Activated T-cell treated with anti-CD3 and anti-CD28 coated beads, Interleukin-2, amount 50 U/mL, for 24 hours (primary cell): ENCODE results near the gene SLC1A5.
A peak's percentile ranks its signal among the peaks of the same experiment; 100 is the strongest.
"Not testable (repeated sequence)": the region's sequence is repeated elsewhere in the genome, so short reads cannot be mapped to it uniquely, and the experiment has no call there.

Source experiments
- DNase-seq: peaks from one replicate; pipeline ENCODE4 v3.0.0-alpha.2; 2020
- H3K27ac Mint-ChIP-seq: 2 replicates; pipeline ENCODE4 v1.8.0; 2020; ENCODE audit warnings: mild to moderate bottlenecking, mixed read lengths
- H3K27me3 Mint-ChIP-seq: 2 replicates; pipeline ENCODE4 v1.8.0; 2020; ENCODE audit warnings: mixed read lengths
- H3K36me3 Mint-ChIP-seq: 2 replicates; pipeline ENCODE4 v1.8.0; 2020; ENCODE audit warnings: low read depth, mixed read lengths
- H3K4me1 Mint-ChIP-seq: 2 replicates; pipeline ENCODE4 v1.8.0; 2020; ENCODE audit warnings: low read depth, mixed read lengths
- H3K4me3 Mint-ChIP-seq: 2 replicates; pipeline ENCODE4 v1.8.0; 2020; ENCODE audit warnings: mild to moderate bottlenecking, moderate library complexity, mixed read lengths
- H3K9me3 Mint-ChIP-seq: 2 replicates; pipeline ENCODE4 v1.8.0; 2020; ENCODE audit warnings: mixed read lengths

SLC1A5 gene

DNA sequence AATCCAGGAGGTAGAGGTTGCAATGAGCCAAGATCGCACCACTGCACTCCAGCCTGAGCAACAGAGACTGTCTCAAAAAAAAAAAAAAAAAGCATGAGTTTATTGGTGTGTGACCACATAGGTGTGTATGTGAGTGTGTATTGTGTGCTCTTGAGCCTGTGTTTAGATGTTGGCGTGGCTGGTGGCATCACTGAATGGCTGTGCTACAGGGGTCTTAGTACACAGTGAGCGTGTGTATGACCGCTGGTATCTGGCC, 2.5 kb downstream of the SLC1A5 start:
- H3K27ac Mint-ChIP-seq = peak overlapping the region; percentile 99

DNA sequence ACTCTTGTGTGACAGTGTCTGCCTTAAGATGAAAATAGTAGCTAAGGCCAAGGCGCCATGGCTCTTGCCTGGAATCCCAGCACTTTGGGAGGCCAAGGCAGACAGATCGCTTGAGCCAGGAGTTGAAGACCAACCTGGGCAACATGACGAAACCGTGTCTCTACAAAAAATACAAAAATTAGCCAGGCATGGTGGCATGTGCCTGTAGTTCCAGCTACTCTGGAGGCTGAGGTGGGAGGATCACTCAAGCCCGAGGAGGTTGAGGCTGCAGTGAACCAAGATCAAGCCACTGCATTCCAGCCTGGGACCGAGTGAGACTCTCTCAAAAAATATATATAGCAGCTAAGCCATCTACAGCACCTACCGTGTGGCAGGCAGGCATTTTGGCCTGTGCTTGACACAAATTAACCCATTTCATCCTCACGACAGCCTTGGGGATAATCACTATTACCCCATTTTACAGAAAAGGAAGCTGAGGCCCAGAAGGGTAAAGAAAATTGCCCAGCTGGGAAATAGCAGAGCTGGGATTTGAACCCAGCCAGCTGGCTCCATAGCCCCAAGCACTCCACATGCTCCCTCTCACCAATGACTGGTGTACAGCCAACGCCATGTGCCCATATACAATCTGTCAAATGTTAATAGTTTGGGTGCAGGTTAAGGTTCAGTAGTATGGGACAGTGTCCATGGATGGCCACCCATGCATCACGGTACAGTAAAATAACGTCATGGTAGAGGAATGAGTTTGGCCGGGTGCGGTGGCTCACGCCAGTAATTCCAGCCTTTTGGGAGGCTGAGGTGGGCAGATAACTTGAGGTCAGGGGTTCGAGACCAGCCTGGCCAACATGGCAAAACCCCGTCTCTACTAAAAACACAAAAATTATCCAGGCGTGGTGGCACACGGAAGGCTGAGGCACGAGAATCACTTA, 3.1 kb downstream of the SLC1A5 start:
- Mint-ChIP-seq H3K9me3 (no peaks in the 10 kb centered on the region), H3K27me3 (no peaks in the 10 kb centered on the region), H3K4me1 (peaks cover 48% of the 10 kb centered on the region), H3K4me3 (peak overlapping the region; percentile 98), H3K27ac (peak overlapping the region; percentile 99), H3K36me3 (peaks cover 76% of the 10 kb centered on the region)
- DNase-seq = no peak

More for the DNA sequence above, 2.5 kb downstream of the SLC1A5 start:
- H3K27me3 Mint-ChIP-seq = no peaks in the 10 kb centered on the region
- no peaks in the 10 kb centered on the region for H3K9me3 Mint-ChIP-seq
- peaks cover 48% of the 10 kb centered on the region for H3K4me1 Mint-ChIP-seq
- H3K36me3 Mint-ChIP-seq = peaks cover 73% of the 10 kb centered on the region
- no peak for DNase-seq
- H3K4me3 Mint-ChIP-seq = peak overlapping the region; percentile 98

DNA sequence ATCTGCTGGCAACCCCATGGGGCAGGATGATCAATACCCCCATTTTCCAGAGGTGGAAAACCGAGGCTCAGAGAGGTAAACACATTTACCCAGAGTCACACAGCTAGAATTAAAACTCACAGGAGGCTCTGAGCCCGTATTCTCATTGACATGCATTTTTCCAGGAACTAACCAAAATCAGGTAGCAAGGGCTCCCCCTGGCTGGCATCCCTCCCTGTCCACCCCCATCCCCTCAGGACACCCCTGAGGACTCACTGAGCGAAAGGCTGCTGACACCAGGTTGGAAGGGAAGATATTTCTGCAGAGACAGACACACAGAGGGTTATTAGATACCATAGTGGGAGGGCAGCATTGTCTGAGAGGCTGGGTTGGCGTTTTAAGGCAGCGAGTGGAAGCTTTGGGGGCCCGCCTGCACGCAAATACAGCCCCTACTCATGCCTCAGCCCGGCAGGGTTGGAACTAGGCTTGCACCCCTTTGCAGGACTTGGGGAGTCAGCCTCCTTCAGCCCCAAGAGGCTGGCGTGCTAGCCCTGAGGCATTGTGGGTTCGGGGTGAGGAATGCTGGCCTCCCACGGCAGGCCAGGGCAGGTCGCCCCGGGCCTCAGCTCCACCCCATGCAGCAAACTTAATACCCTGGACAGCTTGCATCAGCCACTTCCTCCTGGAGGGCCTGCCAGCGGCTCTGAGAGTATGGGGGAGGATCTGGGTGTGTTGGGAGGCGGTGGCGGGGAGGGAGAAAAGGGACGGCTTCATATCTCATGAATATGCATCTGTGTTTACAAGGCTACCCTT, 3.9 kb downstream of the SLC1A5 start:
- H3K27ac Mint-ChIP-seq = peak overlapping the region; percentile 99
- peaks cover 83% of the 10 kb centered on the region for H3K36me3 Mint-ChIP-seq
- DNase-seq = peak; percentile 77
- peaks cover 49% of the 10 kb centered on the region for H3K4me1 Mint-ChIP-seq
- no peaks in the 10 kb centered on the region for H3K27me3 Mint-ChIP-seq
- peak overlapping the region; percentile 98 for H3K4me3 Mint-ChIP-seq
- H3K9me3 Mint-ChIP-seq = no peaks in the 10 kb centered on the region

DNA sequence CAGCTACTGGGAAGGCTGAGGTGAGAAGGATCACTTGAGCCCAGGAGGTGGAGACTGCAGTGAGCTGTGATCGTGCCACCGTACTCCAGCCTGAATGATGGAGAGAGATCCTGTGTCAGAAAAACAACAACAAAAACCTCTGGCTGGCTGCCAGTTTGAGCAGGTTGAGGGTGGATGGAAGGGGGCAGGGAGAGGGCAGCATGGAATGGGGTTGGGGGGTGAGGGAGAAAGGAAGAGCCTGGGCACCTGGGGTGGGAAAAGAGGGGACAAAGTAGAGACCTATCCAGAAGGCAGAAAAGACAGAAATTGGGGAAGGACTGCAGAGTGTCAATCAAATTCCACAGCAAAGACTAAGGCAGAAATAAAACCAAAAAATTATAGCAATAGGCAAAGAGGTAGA, 4.7 kb downstream of the SLC1A5 start:
- H3K36me3 Mint-ChIP-seq = peaks cover 91% of the 10 kb centered on the region
- peak overlapping the region; percentile 98 for H3K4me3 Mint-ChIP-seq
- H3K27me3 Mint-ChIP-seq = no peaks in the 10 kb centered on the region
- H3K9me3 Mint-ChIP-seq = no peaks in the 10 kb centered on the region
- DNase-seq = no peak
- peaks cover 46% of the 10 kb centered on the region for H3K4me1 Mint-ChIP-seq
- peak overlapping the region; percentile 99 for H3K27ac Mint-ChIP-seq

DNA sequence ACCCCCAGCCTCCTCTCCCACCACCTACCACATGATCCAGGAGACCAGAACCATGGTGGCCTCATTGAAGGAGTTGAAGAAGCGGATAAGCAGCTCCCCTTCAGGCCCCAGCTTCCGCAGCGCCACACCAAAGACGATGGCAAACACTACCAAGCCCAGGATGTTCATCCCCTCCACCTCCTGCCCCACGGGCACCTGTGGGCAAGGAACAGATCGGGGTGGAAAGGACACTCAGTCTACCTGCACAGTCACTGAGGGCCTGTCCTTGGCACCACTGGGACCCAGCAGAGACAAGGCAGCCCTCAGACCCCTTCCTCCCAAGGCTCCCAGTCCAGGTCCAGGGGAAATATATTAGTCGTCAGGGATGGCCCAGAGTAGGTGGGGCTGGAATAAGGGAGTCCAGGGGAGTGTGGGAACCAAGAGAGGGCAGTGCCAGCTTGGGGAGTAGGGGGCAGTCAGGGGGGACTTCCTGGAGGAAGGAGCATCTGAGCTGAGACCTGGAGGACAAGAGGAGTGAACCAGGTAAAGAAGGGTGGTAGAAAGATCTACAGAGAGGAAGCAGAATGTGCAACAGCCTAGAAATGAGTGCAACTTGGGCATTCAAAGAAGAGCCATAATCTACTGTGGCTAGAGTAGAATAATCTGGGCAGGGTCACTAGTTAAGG, 5.9 kb downstream of the SLC1A5 start:
- no peak for DNase-seq
- peak overlapping the region; percentile 99 for H3K27ac Mint-ChIP-seq
- H3K9me3 Mint-ChIP-seq = no peaks in the 10 kb centered on the region
- H3K36me3 Mint-ChIP-seq = peaks cover 95% of the 10 kb centered on the region
- H3K4me1 Mint-ChIP-seq = peaks cover 49% of the 10 kb centered on the region
- H3K4me3 Mint-ChIP-seq = peak overlapping the region; percentile 98
- H3K27me3 Mint-ChIP-seq = no peaks in the 10 kb centered on the region

DNA sequence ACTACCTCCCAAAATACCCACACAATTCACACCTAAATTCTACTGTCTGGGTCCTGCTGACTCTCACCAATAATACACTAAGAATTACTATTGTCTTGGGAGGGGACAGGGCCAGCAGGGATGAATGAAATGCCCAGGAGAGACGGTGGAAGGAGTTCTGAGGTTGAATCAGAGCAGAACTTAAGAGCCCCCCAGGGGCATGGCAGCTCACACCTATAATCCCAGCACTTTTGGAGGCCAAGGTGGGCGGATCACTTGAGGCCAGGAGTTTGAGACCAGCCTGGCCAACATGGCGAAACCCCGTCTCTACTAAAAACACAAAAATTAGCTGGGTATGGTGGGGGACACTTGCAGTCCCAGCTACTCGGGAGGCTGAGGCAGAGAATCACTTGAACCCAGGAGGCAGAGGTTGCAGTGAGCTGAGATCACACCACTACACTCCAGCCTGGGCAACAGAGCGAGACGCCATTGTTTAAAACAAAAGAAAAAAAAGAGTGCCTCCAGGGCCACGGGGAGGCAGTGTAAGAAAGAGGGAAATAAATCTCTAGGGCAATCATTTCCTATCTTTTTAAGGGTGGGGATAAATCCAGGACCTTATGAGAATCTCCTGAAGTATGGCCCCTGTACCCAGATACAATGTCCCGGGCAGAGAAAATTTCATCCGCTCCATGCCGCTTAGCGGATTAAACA, 10.3 kb downstream of the SLC1A5 start:
- not testable (repeated sequence) for DNase-seq, H3K9me3 Mint-ChIP-seq, H3K27me3 Mint-ChIP-seq, H3K4me3 Mint-ChIP-seq
- H3K36me3 Mint-ChIP-seq = peaks cover 87% of the 10 kb centered on the region
- H3K4me1 Mint-ChIP-seq = peaks cover 29% of the 10 kb centered on the region
- H3K27ac Mint-ChIP-seq = peak overlapping the region; percentile 69

DNA sequence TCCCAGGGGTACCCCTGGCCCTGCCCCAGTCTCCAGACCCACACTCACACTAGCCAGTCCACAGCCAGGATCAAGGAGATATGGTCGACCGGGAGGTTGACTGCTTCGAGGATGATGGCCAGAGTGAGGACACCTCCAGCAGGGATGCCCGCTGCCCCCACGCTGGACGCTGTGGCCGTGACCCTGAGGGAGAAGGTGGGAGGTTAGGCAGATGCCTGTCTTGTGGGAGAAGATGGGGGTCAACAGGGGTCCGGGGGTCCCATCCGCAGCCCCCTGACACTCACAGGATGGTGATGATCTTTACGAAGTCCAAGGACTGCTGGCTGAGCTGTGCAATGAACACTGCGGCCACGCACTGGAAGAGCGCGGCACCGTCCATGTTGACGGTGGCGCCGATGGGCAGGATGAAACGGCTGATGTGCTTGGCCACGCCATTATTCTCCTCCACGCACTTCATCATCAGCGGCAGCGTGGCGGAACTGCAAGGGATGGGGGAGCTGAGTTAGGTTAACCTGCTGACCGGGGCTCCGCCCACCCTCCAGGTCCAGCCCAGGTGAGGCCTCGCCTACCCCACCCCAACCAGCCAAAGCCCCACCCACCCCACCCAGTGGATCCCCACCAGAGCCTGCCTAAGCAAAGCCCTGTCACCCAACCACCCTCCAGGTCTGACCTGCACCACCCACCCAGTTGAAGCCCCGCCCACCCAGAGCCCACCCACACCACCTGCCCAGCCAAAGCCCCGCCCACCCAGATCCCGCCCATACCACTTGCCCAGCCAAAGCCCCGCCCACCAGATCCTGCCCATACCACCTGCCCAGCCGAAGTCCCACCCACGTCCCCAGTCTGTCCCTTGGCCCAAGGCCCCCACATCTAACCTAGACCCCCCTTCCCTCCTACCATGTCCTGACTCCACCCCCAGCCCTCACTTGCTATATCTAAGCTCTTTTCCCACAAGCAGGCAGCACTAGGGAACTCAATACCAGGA, 11.2 kb downstream of the SLC1A5 start:
- Mint-ChIP-seq H3K4me1 (peaks cover 21% of the 10 kb centered on the region), H3K27ac (peak overlapping the region; percentile 22), H3K4me3 (no peak overlapping the region), H3K9me3 (no peaks in the 10 kb centered on the region), H3K27me3 (no peaks in the 10 kb centered on the region), H3K36me3 (peaks cover 80% of the 10 kb centered on the region)
- DNase-seq = no peak

DNA sequence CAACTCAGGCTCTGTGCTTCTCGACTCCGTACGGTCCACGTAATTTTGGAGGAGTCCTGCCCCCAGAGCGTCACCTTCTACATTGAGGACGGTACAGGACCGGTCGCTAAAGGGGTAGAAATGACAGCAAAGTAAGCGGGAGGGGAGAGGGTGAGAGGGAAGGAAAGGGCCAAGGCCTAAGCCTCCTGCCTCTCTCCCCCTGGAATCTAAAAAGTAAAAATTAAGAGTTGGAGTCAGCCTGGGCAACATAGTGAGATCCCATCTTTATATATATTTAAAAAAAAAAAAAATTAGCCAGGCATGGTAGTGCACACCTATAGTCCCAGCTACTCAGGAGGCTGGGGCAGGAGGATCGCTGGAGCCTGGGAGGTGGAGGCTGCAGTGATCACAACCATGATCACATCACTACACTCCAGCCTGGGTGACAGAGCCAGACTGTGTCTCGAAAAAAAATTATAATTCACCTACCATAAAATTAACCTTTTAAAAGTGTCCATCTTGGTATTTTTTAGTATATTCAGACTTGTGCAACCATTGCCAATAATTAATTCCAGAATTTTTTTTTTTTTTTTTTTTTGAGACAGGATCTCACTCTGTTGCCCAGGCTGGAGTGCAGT, 12.6 kb downstream of the SLC1A5 start:
- H3K36me3 Mint-ChIP-seq = peaks cover 66% of the 10 kb centered on the region
- no peaks in the 10 kb centered on the region for H3K9me3 Mint-ChIP-seq
- DNase-seq = no peak
- peaks cover 14% of the 10 kb centered on the region for H3K4me1 Mint-ChIP-seq
- H3K27me3 Mint-ChIP-seq = no peaks in the 10 kb centered on the region
- H3K27ac Mint-ChIP-seq = no peak overlapping the region
- no peak overlapping the region for H3K4me3 Mint-ChIP-seq

DNA sequence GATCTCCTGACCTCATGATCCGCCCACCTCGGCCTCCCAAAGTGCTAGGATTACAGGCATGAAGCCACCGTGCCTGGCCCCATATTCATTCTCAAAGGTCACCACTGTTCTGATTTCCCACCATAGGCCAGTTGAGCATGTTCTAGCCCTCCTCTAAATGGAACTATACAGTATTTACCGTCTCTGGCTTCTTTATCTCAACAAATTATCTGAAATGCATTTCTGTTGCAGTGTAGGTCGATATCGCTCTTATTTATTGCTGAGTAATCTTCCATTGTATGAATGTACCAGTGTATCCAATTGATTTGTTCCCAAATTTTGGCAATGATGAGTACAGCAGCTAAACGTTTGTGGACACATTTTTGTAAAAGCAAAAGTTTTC, 15.4 kb downstream of the SLC1A5 start:
- H3K4me3 Mint-ChIP-seq = no peak overlapping the region
- no peak for DNase-seq
- peaks cover 43% of the 10 kb centered on the region for H3K36me3 Mint-ChIP-seq
- H3K4me1 Mint-ChIP-seq = peaks cover 5% of the 10 kb centered on the region
- no peaks in the 10 kb centered on the region for H3K9me3 Mint-ChIP-seq
- no peak overlapping the region for H3K27ac Mint-ChIP-seq
- no peaks in the 10 kb centered on the region for H3K27me3 Mint-ChIP-seq

DNA sequence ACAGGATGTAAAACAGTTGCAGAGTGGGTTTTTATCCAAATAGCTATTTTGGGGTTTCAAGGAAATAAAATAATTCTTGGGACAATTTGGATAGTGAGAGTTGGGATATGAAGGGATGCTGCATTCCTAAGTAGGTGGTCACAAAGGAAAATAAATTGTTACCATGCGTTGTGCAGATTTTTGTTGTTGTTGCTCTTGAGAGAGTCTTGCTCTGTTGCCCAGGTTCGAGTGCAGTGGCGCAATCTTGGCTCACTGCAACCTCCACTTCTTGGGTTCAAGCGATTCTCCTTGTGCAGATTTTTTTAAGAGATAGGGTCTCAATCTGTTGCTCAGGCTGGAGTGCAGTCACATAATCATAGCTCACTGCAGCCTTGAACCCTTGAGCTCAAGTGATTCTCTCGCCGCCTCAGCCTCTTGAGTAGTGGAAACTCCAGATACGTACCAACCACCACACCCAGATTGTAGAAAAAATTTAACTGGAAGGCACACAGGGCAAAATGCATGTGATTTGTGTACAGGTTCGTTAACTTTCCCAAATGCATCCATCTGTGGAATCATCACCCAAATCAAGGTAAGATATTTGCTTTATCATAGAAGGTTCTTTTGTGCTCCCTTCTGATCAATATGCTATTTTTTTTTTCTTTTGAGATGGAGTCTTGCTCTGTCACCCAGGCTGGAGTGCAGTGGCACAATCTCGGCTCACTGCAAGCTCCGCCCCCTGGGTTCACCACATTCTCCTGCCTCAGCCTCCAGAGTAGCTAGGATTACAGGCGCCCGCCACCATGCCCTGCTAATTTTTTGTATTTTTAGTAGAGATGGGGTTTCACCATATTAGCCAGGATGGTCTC, 16.0 kb downstream of the SLC1A5 start:
- Mint-ChIP-seq H3K36me3 (peaks cover 38% of the 10 kb centered on the region), H3K27ac (no peak overlapping the region), H3K4me1 (peaks cover 2% of the 10 kb centered on the region), H3K27me3 (no peaks in the 10 kb centered on the region), H3K9me3 (no peaks in the 10 kb centered on the region), H3K4me3 (no peak overlapping the region)
- DNase-seq = no peak

DNA sequence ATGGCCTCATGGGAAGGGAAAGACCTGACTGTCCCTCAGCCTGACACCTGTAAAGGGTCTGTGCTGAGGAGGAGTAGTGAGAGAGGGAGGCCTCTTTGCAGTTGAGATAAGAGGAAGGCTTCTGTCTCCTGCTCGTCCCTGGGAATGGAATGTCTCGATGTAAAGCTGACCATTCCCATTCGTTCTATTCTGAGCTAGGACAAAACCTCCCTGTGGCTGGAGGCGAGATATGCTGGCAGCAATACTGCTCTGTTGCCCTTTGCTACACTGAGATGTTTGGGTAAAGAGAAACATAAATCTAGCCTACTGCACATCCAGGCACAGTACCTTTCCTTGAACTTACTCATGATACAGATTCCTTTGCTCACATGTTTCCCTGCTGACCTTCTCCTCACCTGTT, 19.6 kb downstream of the SLC1A5 start:
- DNase-seq, H3K36me3 Mint-ChIP-seq, H3K4me1 Mint-ChIP-seq, H3K27ac Mint-ChIP-seq, H3K27me3 Mint-ChIP-seq, H3K4me3 Mint-ChIP-seq, H3K9me3 Mint-ChIP-seq: not testable (repeated sequence)

DNA sequence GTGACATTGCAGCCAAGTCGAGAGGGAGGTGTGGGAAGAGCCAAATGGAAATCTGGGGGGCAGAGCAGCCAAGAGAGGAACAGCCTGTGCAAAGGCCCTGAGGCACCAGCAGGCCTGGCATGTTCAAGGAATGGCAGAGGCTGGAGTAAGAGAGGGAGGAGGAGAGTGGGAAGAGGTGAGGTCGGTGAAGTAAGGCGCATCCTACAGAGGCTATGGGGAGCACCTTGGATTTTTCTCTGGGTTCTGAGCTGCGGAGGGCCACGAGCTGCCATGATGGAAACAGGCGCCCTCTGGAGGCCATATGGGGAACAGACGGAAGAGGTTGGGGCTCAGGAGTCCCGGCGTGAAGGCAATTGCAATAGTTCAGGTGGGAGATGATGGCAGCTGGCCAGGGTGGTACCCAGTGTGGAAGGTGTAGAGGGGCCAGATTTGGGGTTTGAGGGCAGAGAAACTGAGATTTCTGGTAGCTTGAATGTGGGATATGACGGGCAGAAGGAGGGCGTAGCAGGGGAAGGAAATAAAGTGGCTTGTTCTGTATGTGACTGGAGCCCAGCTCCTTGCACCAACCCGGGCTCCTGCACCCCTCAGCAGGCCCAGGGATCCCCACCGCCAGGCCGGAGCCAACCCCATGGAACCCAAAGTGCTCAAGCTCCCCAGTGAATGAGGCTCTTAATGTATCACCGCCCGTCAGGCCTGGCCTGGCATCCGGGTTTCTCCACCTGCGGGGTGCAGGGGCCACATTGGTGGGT, 21.7 kb downstream of the SLC1A5 start:
- H3K27me3 Mint-ChIP-seq = no peaks in the 10 kb centered on the region
- peak; percentile 71 for DNase-seq
- peaks cover 2% of the 10 kb centered on the region for H3K4me1 Mint-ChIP-seq
- no peaks in the 10 kb centered on the region for H3K9me3 Mint-ChIP-seq
- no peak overlapping the region for H3K4me3 Mint-ChIP-seq
- H3K27ac Mint-ChIP-seq = no peak overlapping the region
- no peaks in the 10 kb centered on the region for H3K36me3 Mint-ChIP-seq
